Adipocyte (in vitro differentiated cells): ENCODE data around the gene NEUROD2.

Source experiments
- DNase-seq: peaks from one replicate; pipeline ENCODE4 v3.0.0-alpha.2; 2015; ENCODE audit warnings: low read depth
- H3K27me3 ChIP-seq: replicated peaks from 2 replicates; pipeline ENCODE4 v1.7.0; 2013; ENCODE audit warnings: mild to moderate bottlenecking, low read length, moderate library complexity; ENCODE audit not compliant: control insufficient read depth, insufficient read depth
- H3K36me3 ChIP-seq: 2 replicates; pipeline ENCODE4 v1.7.0; 2013; ENCODE audit warnings: low read length, mild to moderate bottlenecking, moderate library complexity; ENCODE audit not compliant: control insufficient read depth, insufficient read depth, severe bottlenecking
- H3K4me1 ChIP-seq: 2 replicates; pipeline ENCODE4 v1.7.0; 2013; ENCODE audit warnings: mild to moderate bottlenecking, low read length, moderate library complexity; ENCODE audit not compliant: control insufficient read depth, insufficient read depth
- H3K4me3 ChIP-seq: 2 replicates; pipeline ENCODE4 v1.7.0; 2013; ENCODE audit warnings: mild to moderate bottlenecking, low read length, moderate library complexity
- H3K9ac ChIP-seq: 2 replicates; pipeline ENCODE4 v1.7.0; 2013; ENCODE audit warnings: mild to moderate bottlenecking, low read length, moderate library complexity
- H3K9me3 ChIP-seq: 2 replicates; pipeline ENCODE4 v1.7.0; 2013; ENCODE audit warnings: mild to moderate bottlenecking, low read length, moderate library complexity; ENCODE audit not compliant: control insufficient read depth

NEUROD2 gene

GRCh38 chr17:39566094-39566850 is 41.4 kb downstream of the NEUROD2 start:
- H3K9me3 ChIP-seq = no peaks in the 10 kb centered on the region
- no peaks in the 10 kb centered on the region for H3K27me3 ChIP-seq
- H3K9ac ChIP-seq = no peak overlapping the region
- H3K36me3 ChIP-seq = peaks cover 47% of the 10 kb centered on the region
- H3K4me1 ChIP-seq = peaks cover 3% of the 10 kb centered on the region
- DNase-seq = no peak
- no peak overlapping the region for H3K4me3 ChIP-seq

GRCh38 chr17:39564211-39564848 is 43.4 kb downstream of the NEUROD2 start:
- DNase-seq = no peak
- peaks cover 3% of the 10 kb centered on the region for H3K4me1 ChIP-seq
- H3K27me3 ChIP-seq = no peaks in the 10 kb centered on the region
- H3K36me3 ChIP-seq = peaks cover 54% of the 10 kb centered on the region
- no peak overlapping the region for H3K9ac ChIP-seq
- H3K4me3 ChIP-seq = no peak overlapping the region
- H3K9me3 ChIP-seq = no peaks in the 10 kb centered on the region

GRCh38 chr17:39563476-39563875 is 44.2 kb downstream of the NEUROD2 start:
- no peak for DNase-seq
- Histone ChIP-seq H3K27me3 (no peaks in the 10 kb centered on the region), H3K36me3 (peaks cover 49% of the 10 kb centered on the region), H3K4me3 (no peak overlapping the region), H3K4me1 (peaks cover 3% of the 10 kb centered on the region), H3K9me3 (no peaks in the 10 kb centered on the region), H3K9ac (no peak overlapping the region)

- Histone ChIP-seq H3K4me3 (no peak overlapping the region), H3K36me3 (peaks cover 47% of the 10 kb centered on the region), H3K4me1 (peaks cover 3% of the 10 kb centered on the region), H3K9me3 (no peaks in the 10 kb centered on the region), H3K27me3 (no peaks in the 10 kb centered on the region), H3K9ac (no peak overlapping the region)
- DNase-seq = no peak
Observed at GRCh38 chr17:39562976-39563375, 44.7 kb downstream of the NEUROD2 start.

- Histone ChIP-seq H3K27me3 (no peaks in the 10 kb centered on the region), H3K9me3 (no peaks in the 10 kb centered on the region), H3K4me1 (peaks cover 3% of the 10 kb centered on the region), H3K9ac (no peak overlapping the region), H3K36me3 (peaks cover 45% of the 10 kb centered on the region), H3K4me3 (no peak overlapping the region)
- DNase-seq = no peak
Observed at GRCh38 chr17:39562395-39562794, 45.3 kb downstream of the NEUROD2 start.

- Histone ChIP-seq H3K36me3 (peaks cover 52% of the 10 kb centered on the region), H3K27me3 (no peaks in the 10 kb centered on the region), H3K9ac (no peak overlapping the region), H3K4me3 (no peak overlapping the region), H3K4me1 (peaks cover 19% of the 10 kb centered on the region), H3K9me3 (no peaks in the 10 kb centered on the region)
- DNase-seq = no peak
Observed at GRCh38 chr17:39556423-39556822, 51.3 kb downstream of the NEUROD2 start.

GRCh38 chr17:39555368-39555767 is 52.4 kb downstream of the NEUROD2 start:
- H3K27me3 ChIP-seq = no peaks in the 10 kb centered on the region
- H3K9ac ChIP-seq = no peak overlapping the region
- H3K9me3 ChIP-seq = no peaks in the 10 kb centered on the region
- peaks cover 51% of the 10 kb centered on the region for H3K36me3 ChIP-seq
- no peak overlapping the region for H3K4me3 ChIP-seq
- peaks cover 23% of the 10 kb centered on the region for H3K4me1 ChIP-seq
- DNase-seq = no peak
